8988T (cell line): ENCODE results near the gene FBXW2.

Experiments used
- DNase-seq: peaks from one replicate; pipeline ENCODE4 v3.0.0; 2011

Gene FBXW2

GRCh38 chr9:120713257-120714087, 79.7 kb downstream of the FBXW2 start:
- DNase-seq, result no peak

DNA sequence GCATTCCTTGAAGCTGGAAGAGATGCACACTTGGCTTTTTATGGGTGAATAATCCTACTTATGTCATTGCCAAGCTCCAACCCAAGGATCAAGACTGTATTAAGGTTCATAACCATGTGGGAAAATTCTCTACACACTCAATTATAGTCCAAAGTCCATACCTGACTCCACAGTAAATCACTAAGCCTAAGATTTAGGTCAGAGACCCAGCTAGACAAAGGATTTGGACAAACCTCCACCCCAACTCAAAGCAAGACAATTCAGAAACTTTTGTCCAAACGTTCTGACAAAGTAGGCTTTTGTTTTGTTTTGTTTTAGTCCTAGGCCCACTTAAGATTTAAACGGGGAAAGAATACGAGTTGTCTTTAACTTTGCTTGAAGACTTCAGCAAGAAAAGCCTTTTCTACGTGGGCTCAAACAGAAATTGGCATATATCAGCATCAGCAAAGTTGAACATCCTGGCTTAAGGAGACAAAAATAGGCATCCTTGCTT, 80.6 kb downstream of the FBXW2 start:
- no peak for DNase-seq

DNA sequence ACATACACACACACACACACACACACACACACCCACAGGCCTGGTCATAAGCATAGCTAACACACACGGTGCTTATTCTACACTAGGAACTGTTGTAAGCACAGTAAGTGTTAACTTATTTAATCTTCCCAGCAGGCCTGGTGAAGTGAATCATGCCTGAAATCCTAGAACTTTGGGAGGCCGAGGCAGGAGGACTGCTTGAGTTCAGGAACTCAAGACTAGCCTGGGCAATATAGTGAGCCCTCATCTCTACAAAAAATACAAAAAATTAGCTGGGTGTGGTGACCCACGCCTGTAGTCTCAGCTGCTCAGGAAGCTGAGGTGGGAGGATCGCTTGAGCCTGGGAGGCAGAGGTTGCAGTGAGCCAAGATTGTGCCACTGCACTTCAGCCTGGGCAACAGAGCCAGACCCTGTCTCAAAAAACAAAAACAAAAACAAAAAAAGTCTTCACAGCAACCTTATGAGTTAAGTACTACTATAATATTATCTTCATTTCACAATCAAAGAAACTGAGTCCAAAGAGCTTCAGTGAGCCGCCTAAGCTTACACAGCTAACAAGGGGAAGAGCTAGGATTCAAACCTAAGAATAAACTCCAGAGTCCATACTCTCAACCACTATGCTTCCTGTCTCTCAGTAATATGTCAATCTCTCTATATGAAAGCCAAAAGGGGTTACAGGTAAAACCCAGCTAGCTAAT, 81.2 kb downstream of the FBXW2 start:
- DNase-seq, result no peak

DNA sequence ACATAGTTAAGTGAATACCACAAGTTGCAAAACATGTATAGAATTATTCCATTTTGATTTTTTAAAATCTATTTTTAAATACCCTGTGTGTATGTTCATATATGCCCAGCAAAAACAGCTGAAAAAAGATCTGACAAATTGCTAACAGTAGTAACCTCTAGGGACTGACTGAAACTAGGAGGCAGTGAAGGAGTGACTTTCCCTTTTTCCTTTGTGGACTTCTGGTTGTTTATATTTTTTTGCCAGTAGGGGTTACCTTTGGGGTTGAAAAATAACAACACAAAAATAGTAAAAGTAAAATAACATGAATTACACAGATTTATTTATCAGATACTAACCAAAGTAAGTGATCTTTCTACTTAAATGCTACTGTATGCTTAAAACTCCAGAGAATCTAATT, 81.9 kb downstream of the FBXW2 start:
- DNase-seq, result no peak

DNA sequence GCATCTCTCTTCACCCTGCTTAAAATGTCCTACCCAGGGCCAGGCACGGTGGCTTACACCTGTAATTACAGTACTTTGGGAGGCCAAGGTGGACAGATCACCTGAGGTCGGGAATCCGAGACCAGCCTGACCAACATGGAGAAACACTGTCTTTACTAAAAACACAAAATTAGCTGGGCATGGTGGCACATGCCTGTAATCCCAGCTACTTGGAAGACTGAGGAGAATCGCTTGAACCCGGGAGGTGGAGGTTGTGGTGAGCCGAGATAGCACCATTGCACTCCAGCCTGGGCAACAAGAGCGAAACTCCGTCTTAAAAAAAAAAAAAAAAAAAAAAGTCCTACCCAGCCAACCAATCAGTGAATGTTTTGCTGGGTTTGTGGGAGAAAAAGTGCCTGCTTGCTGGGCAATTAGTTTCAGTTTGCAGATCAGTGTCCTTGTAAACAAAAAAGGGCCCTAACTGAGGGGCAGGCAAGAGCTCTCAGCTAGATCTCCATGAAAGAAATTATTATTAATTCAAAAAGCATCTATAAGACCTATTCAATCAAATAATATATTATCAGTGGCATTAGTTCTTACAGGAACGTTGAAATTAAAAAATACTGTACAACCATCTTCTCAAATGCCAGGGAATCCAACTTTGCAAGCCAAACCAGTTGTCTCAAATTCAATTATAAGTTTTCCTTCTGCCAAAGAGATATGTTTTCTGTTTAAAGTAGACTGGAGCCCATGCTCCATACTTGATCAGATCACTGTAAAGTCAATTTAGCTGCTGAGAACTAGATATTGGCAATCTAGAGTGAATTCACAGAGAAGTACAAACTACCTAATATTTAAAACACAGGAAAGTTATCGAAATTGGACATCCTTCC, 82.9 kb downstream of the FBXW2 start:
- DNase-seq, result no peak

DNA sequence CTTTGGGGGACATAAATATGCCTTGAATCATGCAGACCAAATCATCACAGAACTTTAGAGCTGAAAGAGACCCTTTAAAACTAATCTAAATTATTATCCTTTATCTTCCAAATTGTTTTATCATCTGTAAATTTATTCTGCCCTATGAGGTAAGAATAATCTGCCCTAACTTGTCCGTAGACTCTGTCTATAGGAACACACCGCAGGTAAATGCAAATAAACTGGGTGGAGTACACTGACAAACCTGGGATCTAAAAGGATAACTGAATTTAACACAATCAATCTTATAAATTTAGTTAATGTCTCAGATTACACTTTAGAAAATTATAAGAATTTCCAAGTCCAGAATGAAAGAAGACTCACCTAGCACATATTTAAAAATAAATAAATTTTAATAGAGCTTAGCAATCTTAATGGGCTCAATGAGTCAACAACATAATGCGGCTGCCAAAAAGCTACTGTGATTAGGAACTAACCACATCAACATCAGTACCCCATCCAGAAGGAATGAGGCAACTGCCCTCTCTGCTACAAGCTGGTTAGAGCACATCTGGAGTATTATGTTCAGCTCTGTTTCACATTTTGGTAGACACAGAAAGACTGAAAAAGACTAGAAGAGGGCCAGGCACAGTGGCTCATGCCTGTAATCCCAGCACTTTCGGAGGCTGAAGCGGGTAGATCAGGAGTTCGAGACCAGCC, 84.5 kb downstream of the FBXW2 start:
- no peak for DNase-seq

DNA sequence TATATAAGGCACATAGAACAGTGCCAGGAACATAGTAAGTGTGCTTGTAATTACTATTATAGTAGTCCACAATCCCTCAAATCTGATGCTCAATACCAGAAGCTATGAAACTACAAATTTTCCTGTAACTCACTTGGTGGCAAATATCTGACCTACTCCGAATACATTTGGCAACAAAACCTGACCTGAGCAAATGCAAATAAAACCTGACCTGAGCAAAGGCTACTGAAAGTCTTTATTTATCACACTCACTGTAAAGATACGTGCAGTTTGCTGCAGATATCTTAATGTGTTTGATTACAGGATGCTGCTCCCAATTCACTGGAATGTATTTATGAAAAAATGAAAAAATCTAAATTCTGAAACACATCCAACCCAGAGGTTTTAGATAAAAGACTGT, 86.0 kb downstream of the FBXW2 start:
- DNase-seq, result no peak
